H9 (cell line): ENCODE measurements around the gene NEK11. TPM values are rescaled to one million over a fixed set of nuclear protein-coding genes. Genes with fewer than 3 reads are reported as not detected.

Experiments used
- DNase-seq: peaks from one replicate; pipeline ENCODE4 v3.0.0-alpha.2; 2017
- H2AFZ ChIP-seq: one replicate; pipeline ENCODE4 v1.6.1; 2013; ENCODE audit warnings: mild to moderate bottlenecking, low read length, control low read depth, moderate library complexity
- H2AK5ac ChIP-seq: 2 replicates; pipeline ENCODE4 v1.6.1; 2013; ENCODE audit warnings: low read length, control low read depth, mixed read lengths; ENCODE audit not compliant: insufficient read length
- H2BK120ac ChIP-seq: one replicate; pipeline ENCODE4 v1.6.1; 2013; ENCODE audit warnings: low read depth, mild to moderate bottlenecking, low read length, control low read depth, inconsistent platforms; ENCODE audit not compliant: poor library complexity, severe bottlenecking
- H2BK12ac ChIP-seq: 2 replicates; pipeline ENCODE4 v1.6.1; 2013; ENCODE audit warnings: low read length, control low read depth, mixed read lengths, low read depth; ENCODE audit not compliant: insufficient read length
- H2BK15ac ChIP-seq: 2 replicates; pipeline ENCODE4 v1.6.1; 2013; ENCODE audit warnings: low read depth, low read length, control low read depth
- H2BK20ac ChIP-seq: one replicate; pipeline ENCODE4 v1.6.1; 2013; ENCODE audit warnings: low read depth, mild to moderate bottlenecking, low read length, control low read depth, inconsistent platforms; ENCODE audit not compliant: poor library complexity, severe bottlenecking
- H2BK5ac ChIP-seq: 2 replicates; pipeline ENCODE4 v1.6.1; 2013; ENCODE audit warnings: low read length, control low read depth, mixed read lengths; ENCODE audit not compliant: insufficient read length
- H3K14ac ChIP-seq: 2 replicates; pipeline ENCODE4 v1.6.1; 2013; ENCODE audit warnings: low read length, control low read depth; ENCODE audit not compliant: insufficient read depth
- H3K18ac ChIP-seq: 2 replicates; pipeline ENCODE4 v1.6.1; 2013; ENCODE audit warnings: low read depth, mild to moderate bottlenecking, mixed read lengths, low read length, control low read depth; ENCODE audit not compliant: insufficient read length
- H3K23ac ChIP-seq: 2 replicates; pipeline ENCODE4 v1.6.1; 2013; ENCODE audit warnings: low read length, control low read depth, mixed read lengths, low read depth; ENCODE audit not compliant: insufficient read length
- H3K23me2 ChIP-seq: 2 replicates; pipeline ENCODE4 v1.6.1; 2013; ENCODE audit warnings: low read depth, mild to moderate bottlenecking, mixed read lengths, low read length, control low read depth; ENCODE audit not compliant: insufficient read length, poor library complexity, severe bottlenecking
- H3K27ac ChIP-seq: 2 replicates; pipeline ENCODE4 v1.5.1; 2013; ENCODE audit warnings: low read length, control low read depth, mixed read lengths, low read depth; ENCODE audit not compliant: insufficient read length
- H3K27me3 ChIP-seq: 2 replicates; pipeline ENCODE4 v1.6.1; 2013; ENCODE audit warnings: low read length, control low read depth, inconsistent platforms; ENCODE audit not compliant: insufficient read depth
- H3K4ac ChIP-seq: 2 replicates; pipeline ENCODE4 v1.6.1; 2013; ENCODE audit warnings: low read depth, mild to moderate bottlenecking, control low read depth, inconsistent platforms, low read length, moderate library complexity
- H3K4me1 ChIP-seq: 2 replicates; pipeline ENCODE4 v1.6.1; 2013; ENCODE audit warnings: low read length, control low read depth, inconsistent platforms; ENCODE audit not compliant: insufficient read depth
- H3K4me2 ChIP-seq: 2 replicates; pipeline ENCODE4 v1.6.1; 2013; ENCODE audit warnings: low read length, control low read depth, mixed read lengths; ENCODE audit not compliant: insufficient read length, insufficient read depth
- H3K56ac ChIP-seq: 2 replicates; pipeline ENCODE4 v1.6.1; 2013; ENCODE audit warnings: low read depth, mild to moderate bottlenecking, mixed read lengths, low read length, control low read depth; ENCODE audit not compliant: insufficient read length
- H3K79me1 ChIP-seq: 2 replicates; pipeline ENCODE4 v1.6.1; 2013; ENCODE audit warnings: low read depth, mild to moderate bottlenecking, moderate library complexity, low read length, control low read depth, inconsistent platforms; ENCODE audit not compliant: insufficient read depth, poor library complexity, severe bottlenecking
- H3K79me2 ChIP-seq: 2 replicates; pipeline ENCODE4 v1.6.1; 2013; ENCODE audit warnings: low read length, control low read depth, inconsistent platforms; ENCODE audit not compliant: insufficient read depth
- H3K9ac ChIP-seq: 2 replicates; pipeline ENCODE4 v1.6.1; 2013; ENCODE audit warnings: low read length, control low read depth, mixed read lengths; ENCODE audit not compliant: insufficient read length; ENCODE audit errors: extremely low read depth
- H3K9me3 ChIP-seq: one replicate; pipeline ENCODE4 v1.6.1; 2013; ENCODE audit warnings: low read depth, low read length, inconsistent platforms; ENCODE audit not compliant: control insufficient read depth
- H3T11ph ChIP-seq: one replicate; pipeline ENCODE4 v1.6.1; 2013; ENCODE audit warnings: mild to moderate bottlenecking, low read length, control low read depth, inconsistent platforms
- H4K20me1 ChIP-seq: one replicate; pipeline ENCODE4 v1.6.1; 2013; ENCODE audit not compliant: control insufficient read depth, insufficient read length, insufficient read depth
- H4K5ac ChIP-seq: 2 replicates; pipeline ENCODE4 v1.6.1; 2013; ENCODE audit warnings: low read depth, mild to moderate bottlenecking, mixed read lengths, low read length, control low read depth; ENCODE audit not compliant: insufficient read length
- H4K8ac ChIP-seq: replicated peaks from 2 replicates; pipeline ENCODE4 v1.6.1; 2013; ENCODE audit warnings: low read length, control low read depth, mixed read lengths, low read depth; ENCODE audit not compliant: insufficient read length
- H4K91ac ChIP-seq: 2 replicates; pipeline ENCODE4 v1.6.1; 2013; ENCODE audit warnings: low read depth, mild to moderate bottlenecking, moderate library complexity, mixed read lengths, low read length, control low read depth; ENCODE audit not compliant: insufficient read length
- H3K27ac Mint-ChIP-seq, 3 experiments: 2 replicates in 2 of 3; 3 replicates in 1 of 3; pipeline ENCODE4 v1.8.0; 2020 to 2021; ENCODE audit warnings: mixed read lengths in 3 of 3, mild to moderate bottlenecking in 1 of 3, moderate library complexity in 1 of 3
- H3K27me3 Mint-ChIP-seq: 2 replicates; pipeline ENCODE4 v1.8.0; 2021; ENCODE audit warnings: low read depth, mild to moderate bottlenecking, moderate library complexity, mixed read lengths
- H3K36me3 Mint-ChIP-seq, 3 experiments: 2 replicates in 2 of 3; 3 replicates in 1 of 3; pipeline ENCODE4 v1.8.0; 2020 to 2021; ENCODE audit warnings: low read depth in 3 of 3, mixed read lengths in 3 of 3; ENCODE audit not compliant: insufficient read depth in 1 of 3
- H3K4me1 Mint-ChIP-seq, 2 experiments: 2 replicates each; pipeline ENCODE4 v1.8.0; 2020; ENCODE audit warnings: mixed read lengths in 2 of 2
- H3K4me3 Mint-ChIP-seq, 2 experiments: 2 replicates in 1 of 2; 3 replicates in 1 of 2; pipeline ENCODE4 v1.8.0; 2020 to 2021; ENCODE audit warnings: mild to moderate bottlenecking in 2 of 2, mixed read lengths in 2 of 2, moderate library complexity in 1 of 2
- H3K9me3 Mint-ChIP-seq, 2 experiments: 2 replicates in 1 of 2; 3 replicates in 1 of 2; pipeline ENCODE4 v1.8.0; 2020; ENCODE audit warnings: mild to moderate bottlenecking in 2 of 2, mixed read lengths in 2 of 2, moderate library complexity in 1 of 2
- WGBS: extraction: QIAGEN DNeasy Blood & Tissue Kit; methylation state at CpG from one replicate; pipeline ENCODE4 v1.1.7; 2013; ENCODE audit warnings: missing lambda C conversion rate, low lambda C conversion rate, mixed read lengths; ENCODE audit not compliant: insufficient read length; ENCODE audit errors: extremely low coverage; 5-methylcytosine and 5-hydroxymethylcytosine counted together
- total RNA-seq: library from RNA; stranded (reverse); gene quantifications from 2 replicates; pipeline ENCODE4 v1.2.1, GENCODE V29; 2021
- TF ChIP-seq, protein P1 (sequence below): fragments of 200-600 bp; sonication (generic); conservative IDR thresholded peaks from 3 replicates; pipeline ENCODE4 v1.8.0; 2021; ENCODE audit warnings: antibody characterized with exemption, mild to moderate bottlenecking

Gene NEK11
- total RNA-seq, 1 experiment from 2014 or later: 2.5 TPM

DNA sequence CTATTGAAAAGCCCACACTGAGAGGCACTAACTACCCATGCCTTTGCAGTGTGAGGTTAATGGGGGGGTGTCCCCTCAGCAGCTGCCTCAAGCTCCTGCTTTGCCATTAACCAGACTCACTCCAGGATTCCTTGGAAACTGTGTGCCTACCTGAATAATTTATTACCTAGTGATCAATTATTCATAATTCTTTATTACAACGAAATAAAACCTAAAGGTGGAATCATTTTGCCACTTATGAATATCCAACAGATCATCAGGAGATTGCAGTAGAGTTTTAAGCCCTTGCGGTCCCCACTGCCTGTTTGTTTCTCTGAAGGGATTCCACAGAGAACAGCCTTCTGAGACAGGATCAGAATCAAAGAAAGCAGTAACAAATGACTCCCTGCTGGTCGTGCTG is 23.3 kb downstream of the NEK11 start:
- H3K4me1 Mint-ChIP-seq: peaks cover 4 to 8% of the 10 kb centered on the region in 2 experiments; a peak in 2 of 4 replicates
- H3K9me3 Mint-ChIP-seq: no peaks in the 10 kb centered on the region; a peak in 1 of 5 replicates
- Histone ChIP-seq H3K4me1 (no peaks in the 10 kb centered on the region), H2BK5ac (no peak overlapping the region), H3K18ac (no peak overlapping the region), H2AFZ (no peak overlapping the region), H3K14ac (no peak overlapping the region), H3K27ac (no peak overlapping the region), H3K4ac (no peak overlapping the region), H2BK120ac (no peak overlapping the region), H3K9ac (no peak overlapping the region), H3K27me3 (no peaks in the 10 kb centered on the region), H3K4me2 (no peak overlapping the region), H3T11ph (no peak overlapping the region), H2BK15ac (no peak overlapping the region), H4K91ac (no peak overlapping the region), H2BK20ac (no peak overlapping the region), H2BK12ac (no peak overlapping the region), H3K23ac (no peak overlapping the region), H4K5ac (no peak overlapping the region), H3K9me3 (no peaks in the 10 kb centered on the region), H3K79me2 (no peaks in the 10 kb centered on the region), H2AK5ac (no peak overlapping the region), H4K8ac (no peak overlapping the region), H3K56ac (no peak overlapping the region), H3K23me2 (no peaks in the 10 kb centered on the region), H4K20me1 (no peaks in the 10 kb centered on the region), H3K79me1 (no peaks in the 10 kb centered on the region)
- DNase-seq: no peak
- H3K27ac Mint-ChIP-seq: no peak overlapping the region
- H3K4me3 Mint-ChIP-seq: no peak overlapping the region
- H3K36me3 Mint-ChIP-seq: peaks cover 0 to 8% (median 0%) of the 10 kb centered on the region in 3 experiments; a peak in 4 of 7 replicates
- peaks cover 4% of the 10 kb centered on the region; the same call in 1 of the 2 replicates for H3K27me3 Mint-ChIP-seq
- WGBS: no CpG with 5 or more reads among the region's 3 CpGs
- TF ChIP-seq, protein P1, sequence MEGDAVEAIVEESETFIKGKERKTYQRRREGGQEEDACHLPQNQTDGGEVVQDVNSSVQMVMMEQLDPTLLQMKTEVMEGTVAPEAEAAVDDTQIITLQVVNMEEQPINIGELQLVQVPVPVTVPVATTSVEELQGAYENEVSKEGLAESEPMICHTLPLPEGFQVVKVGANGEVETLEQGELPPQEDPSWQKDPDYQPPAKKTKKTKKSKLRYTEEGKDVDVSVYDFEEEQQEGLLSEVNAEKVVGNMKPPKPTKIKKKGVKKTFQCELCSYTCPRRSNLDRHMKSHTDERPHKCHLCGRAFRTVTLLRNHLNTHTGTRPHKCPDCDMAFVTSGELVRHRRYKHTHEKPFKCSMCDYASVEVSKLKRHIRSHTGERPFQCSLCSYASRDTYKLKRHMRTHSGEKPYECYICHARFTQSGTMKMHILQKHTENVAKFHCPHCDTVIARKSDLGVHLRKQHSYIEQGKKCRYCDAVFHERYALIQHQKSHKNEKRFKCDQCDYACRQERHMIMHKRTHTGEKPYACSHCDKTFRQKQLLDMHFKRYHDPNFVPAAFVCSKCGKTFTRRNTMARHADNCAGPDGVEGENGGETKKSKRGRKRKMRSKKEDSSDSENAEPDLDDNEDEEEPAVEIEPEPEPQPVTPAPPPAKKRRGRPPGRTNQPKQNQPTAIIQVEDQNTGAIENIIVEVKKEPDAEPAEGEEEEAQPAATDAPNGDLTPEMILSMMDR: no peak
